GM12878 (cell line): ENCODE measurements around the gene PKHD1. TPM values are rescaled to one million over a fixed set of nuclear protein-coding genes. Genes with fewer than 3 reads are reported as not detected.

Source experiments
- ATAC-seq: fragments of 200-7000 bp; cut with Tn5 transposase; 3 replicates; pipeline ENCODE4 v1.9.1; 2020; ENCODE audit warnings: mild to moderate bottlenecking, moderate library complexity
- BruUV-seq: library from RNA; stranded (reverse); fragments of 400-500 nt; replicated peaks from 2 replicates; lab custom pipeline; 2021; lab: Mats Ljungman, UMichigan
- CTCF ChIA-PET: fragments of 300-600 bp; sonication (Branson Sonifier 250); formaldehyde crosslinking; extraction: SDS; loops from one replicate; lab custom pipeline; 2021; ENCODE audit warnings: inconsistent platforms; lab: Yijun Ruan, JAX
- POLR2A ChIA-PET: fragments of 350-600 bp; formaldehyde crosslinking; extraction: SDS; loops from one replicate; lab custom pipeline; 2021; ENCODE audit warnings: inconsistent platforms; lab: Charles Lee
- RAD21 ChIA-PET: fragments of 300-600 bp; sonication (Branson Sonifier 250); formaldehyde crosslinking; loops from one replicate; lab custom pipeline; 2023; ENCODE audit warnings: antibody characterized with exemption; ENCODE audit not compliant: unreplicated experiment; lab: Charles Lee
- SMC1A ChIA-PET: fragments of 300-600 bp; sonication (Branson Sonifier 250); formaldehyde crosslinking; loops from one replicate; lab custom pipeline; 2023; ENCODE audit not compliant: unreplicated experiment, uncharacterized antibody; lab: Charles Lee
- DNase-seq: peaks from one replicate; pipeline ENCODE4 v3.0.0-alpha.2; 2011; ENCODE audit warnings: low read depth, low spot score
- FAIRE-seq: peaks from 3 replicates; lab custom pipeline; 2011; peaks lifted over from hg19 to GRCh38; lab: Jason Lieb, UNC
- H2AFZ ChIP-seq: 2 replicates; pipeline ENCODE4 v1.6.0; 2011; ENCODE audit warnings: low read depth, low read length, control low read depth; ENCODE audit not compliant: control insufficient read depth
- H3K27ac ChIP-seq: 2 replicates; pipeline ENCODE4 v1.5.1; 2011; ENCODE audit warnings: control low read depth; ENCODE audit not compliant: control insufficient read depth, insufficient read depth
- H3K27me3 ChIP-seq, 2 experiments: replicated peaks in 1 of 2; 2 replicates each; pipeline versions ENCODE4 v1.6.0 to v1.6.1; 2011; ENCODE audit warnings: low read length in 1 of 2; ENCODE audit not compliant: control insufficient read depth in 2 of 2, insufficient read depth in 2 of 2
- H3K36me3 ChIP-seq, 2 experiments: 2 replicates each; pipeline ENCODE4 v1.5.1; 2011; ENCODE audit warnings: low read length in 1 of 2; ENCODE audit not compliant: control insufficient read depth in 2 of 2, insufficient read depth in 2 of 2
- H3K4me1 ChIP-seq: 2 replicates; pipeline ENCODE4 v1.6.1; 2011; ENCODE audit warnings: mild to moderate bottlenecking, low read length, moderate library complexity, mixed read lengths; ENCODE audit not compliant: control insufficient read depth, insufficient read depth
- H3K4me2 ChIP-seq: 2 replicates; pipeline ENCODE4 v1.6.0; 2011; ENCODE audit warnings: control low read depth; ENCODE audit not compliant: control insufficient read depth, insufficient read depth
- H3K4me3 ChIP-seq: fragments of 200-600 bp; sonication (generic); 2 replicates; pipeline ENCODE4 v1.5.1; 2016
- H3K79me2 ChIP-seq: 2 replicates; pipeline ENCODE4 v1.6.0; 2011; ENCODE audit warnings: low read length; ENCODE audit not compliant: control insufficient read depth, insufficient read depth
- H3K9ac ChIP-seq: 2 replicates; pipeline ENCODE4 v1.8.0; 2011; ENCODE audit warnings: low read length, control low read depth, mixed read lengths; ENCODE audit not compliant: control insufficient read depth, insufficient read depth
- H3K9me3 ChIP-seq: replicated peaks from 3 replicates; pipeline ENCODE4 v1.5.1; 2011; ENCODE audit warnings: mild to moderate bottlenecking, low read length; ENCODE audit not compliant: control insufficient read depth, insufficient read depth
- H4K20me1 ChIP-seq: 2 replicates; pipeline ENCODE4 v1.6.0; 2011; ENCODE audit not compliant: control insufficient read depth, insufficient read depth
- CREM ChIP-seq: IDR thresholded peaks from 2 replicates; pipeline ENCODE4 v1.6.1; 2014; ENCODE audit warnings: antibody characterized with exemption, low read depth
- FOXM1 ChIP-seq: IDR thresholded peaks from 2 replicates; pipeline ENCODE4 v1.6.1; 2012; ENCODE audit warnings: low read depth, mild to moderate bottlenecking, inconsistent platforms, low read length, moderate library complexity
- GABPA ChIP-seq: IDR thresholded peaks from 2 replicates; pipeline ENCODE4 v1.6.1; 2014; ENCODE audit warnings: antibody characterized with exemption, low read depth, mild to moderate bottlenecking, inconsistent platforms
- IKZF2 ChIP-seq, 2 experiments: fragments of 450-650 bp; IDR thresholded peaks; 2 replicates each; pipeline ENCODE4 v1.6.1; 2017; ENCODE audit warnings: mild to moderate bottlenecking in 2 of 2, moderate library complexity in 2 of 2
- LARP7 ChIP-seq: fragments of 450-650 bp; IDR thresholded peaks from 2 replicates; pipeline ENCODE4 v1.6.1; 2017; ENCODE audit warnings: mild to moderate bottlenecking
- SMAD1 ChIP-seq: fragments of 450-650 bp; IDR thresholded peaks from 2 replicates; pipeline ENCODE4 v1.6.1; 2018; ENCODE audit warnings: mild to moderate bottlenecking, low read depth; ENCODE audit not compliant: partially characterized antibody
- SMARCA5 ChIP-seq: fragments of 450-650 bp; IDR thresholded peaks from 2 replicates; pipeline ENCODE4 v1.6.1; 2017; ENCODE audit warnings: mild to moderate bottlenecking
- WGBS: methylation state at CpG from one replicate; pipeline ENCODE4 v1.1.6; 2016; ENCODE audit warnings: low lambda C conversion rate; ENCODE audit not compliant: insufficient replicate concordance, insufficient coverage; ENCODE audit errors: missing lambda C conversion rate; 5-methylcytosine and 5-hydroxymethylcytosine counted together
- in situ Hi-C: fragments of 300-500 bp; cut with MboI; formaldehyde crosslinking; loops from 9 replicates; pipeline ENCODE4 v1.14.3; 2018; ENCODE audit warnings: mixed read lengths
- intact Hi-C: fragments of 100-400 bp; cut with micrococcal nuclease; formaldehyde crosslinking; loops from one replicate; pipeline ENCODE4 v1.14.2; 2022; ENCODE audit not compliant: unreplicated experiment
- polyA plus RNA-seq, 11 experiments: library from polyadenylated mRNA; depleted of rRNA in 4 of 11; unstranded in 6 of 11; stranded (reverse) in 5 of 11; fragments of >200 nt; fragmentation: Nextera tagmentation in 4 of 11; fragmentation: Illumina TruSeq in 1 of 11; extraction: Ambion mirVana in 4 of 11; extraction: Trizol in 1 of 11; gene quantifications; 1 replicate in 1 of 11; 2 replicates in 10 of 11; pipeline versions ENCODE4 v1.2.1 to v1.2.3, GENCODE V29; 2011 to 2016; ENCODE audit warnings: inconsistent platforms in 2 of 11, missing spikeins in 2 of 11, low read depth in 1 of 11
- total RNA-seq, 4 experiments: library from RNA; depleted of rRNA in 3 of 4; stranded (reverse); fragments of >200 nt in 3 of 4; fragmentation: Illumina TruSeq in 1 of 4; extraction: Trizol in 1 of 4; gene quantifications; 2 replicates each; pipeline versions ENCODE4 v1.2.1 to v1.2.3, GENCODE V29; 2013 to 2021
- TF ChIP-seq, protein P1 (sequence below): fragments of 450-650 bp; formaldehyde crosslinking; IDR thresholded peaks from 2 replicates; pipeline ENCODE4 v1.5.0; 2022; ENCODE audit warnings: mild to moderate bottlenecking, missing genetic modification characterization
- TF ChIP-seq, protein P2 (sequence below): IDR thresholded peaks from 2 replicates; pipeline ENCODE4 v1.6.1; 2012; ENCODE audit warnings: low read depth, low read length, improper control_type of control experiment
- TF ChIP-seq, protein P3 (sequence below): IDR thresholded peaks from 2 replicates; pipeline ENCODE4 v1.6.1; 2012; ENCODE audit warnings: low read length, inconsistent platforms
- TF ChIP-seq, protein P4 (sequence below): fragments of 450-650 bp; conservative IDR thresholded peaks from 2 replicates; pipeline ENCODE4 v1.6.1; 2017; ENCODE audit warnings: mild to moderate bottlenecking, moderate library complexity
- TF ChIP-seq, protein P5 (sequence below): fragments of 450-650 bp; IDR thresholded peaks from 2 replicates; pipeline ENCODE4 v1.6.1; 2017; ENCODE audit warnings: mild to moderate bottlenecking, low read depth, inconsistent platforms; ENCODE audit not compliant: poor library complexity, severe bottlenecking

Gene PKHD1
- total and polyA plus RNA-seq, 10 of the 15 experiments (the other 5 are each of a cell fraction or from before 2014, with no cell fraction given), result under 0.01 to 0.90 (median 0.02) TPM; not detected in 1

DNA sequence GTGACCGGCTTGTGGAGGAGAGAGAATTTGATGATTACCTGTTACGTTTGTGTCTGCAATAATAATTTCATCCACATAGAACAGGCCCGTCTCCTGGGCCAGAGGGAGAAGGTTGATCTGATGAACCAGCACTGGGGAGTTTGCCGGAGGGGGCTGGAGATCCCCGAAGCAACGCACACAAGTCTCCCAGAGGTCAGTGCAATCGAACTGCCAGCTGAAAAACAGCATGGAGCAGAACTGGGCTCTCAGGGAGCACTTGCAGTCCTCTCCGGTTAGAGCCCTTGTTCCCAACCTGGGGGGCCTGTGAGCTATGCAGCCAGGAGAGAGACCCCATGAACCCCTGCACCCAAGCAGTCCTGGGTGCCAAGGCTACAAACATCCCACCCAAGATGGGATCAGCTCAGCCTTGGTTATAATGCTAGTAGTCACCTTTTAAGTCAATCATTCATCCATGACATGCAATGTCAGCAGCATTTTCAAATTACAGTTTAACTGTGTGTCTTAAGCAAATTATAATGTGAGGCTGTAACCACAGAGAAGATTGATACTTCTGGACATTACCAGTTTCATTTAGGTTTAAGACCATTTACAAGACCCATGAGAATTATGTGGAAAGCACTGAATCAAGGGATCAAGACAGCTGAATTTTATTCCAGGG lies 34.2 kb downstream of the PKHD1 start:
- intact Hi-C loops, result no loop called here
- no peak for FAIRE-seq
- TF ChIP-seq, protein P1, sequence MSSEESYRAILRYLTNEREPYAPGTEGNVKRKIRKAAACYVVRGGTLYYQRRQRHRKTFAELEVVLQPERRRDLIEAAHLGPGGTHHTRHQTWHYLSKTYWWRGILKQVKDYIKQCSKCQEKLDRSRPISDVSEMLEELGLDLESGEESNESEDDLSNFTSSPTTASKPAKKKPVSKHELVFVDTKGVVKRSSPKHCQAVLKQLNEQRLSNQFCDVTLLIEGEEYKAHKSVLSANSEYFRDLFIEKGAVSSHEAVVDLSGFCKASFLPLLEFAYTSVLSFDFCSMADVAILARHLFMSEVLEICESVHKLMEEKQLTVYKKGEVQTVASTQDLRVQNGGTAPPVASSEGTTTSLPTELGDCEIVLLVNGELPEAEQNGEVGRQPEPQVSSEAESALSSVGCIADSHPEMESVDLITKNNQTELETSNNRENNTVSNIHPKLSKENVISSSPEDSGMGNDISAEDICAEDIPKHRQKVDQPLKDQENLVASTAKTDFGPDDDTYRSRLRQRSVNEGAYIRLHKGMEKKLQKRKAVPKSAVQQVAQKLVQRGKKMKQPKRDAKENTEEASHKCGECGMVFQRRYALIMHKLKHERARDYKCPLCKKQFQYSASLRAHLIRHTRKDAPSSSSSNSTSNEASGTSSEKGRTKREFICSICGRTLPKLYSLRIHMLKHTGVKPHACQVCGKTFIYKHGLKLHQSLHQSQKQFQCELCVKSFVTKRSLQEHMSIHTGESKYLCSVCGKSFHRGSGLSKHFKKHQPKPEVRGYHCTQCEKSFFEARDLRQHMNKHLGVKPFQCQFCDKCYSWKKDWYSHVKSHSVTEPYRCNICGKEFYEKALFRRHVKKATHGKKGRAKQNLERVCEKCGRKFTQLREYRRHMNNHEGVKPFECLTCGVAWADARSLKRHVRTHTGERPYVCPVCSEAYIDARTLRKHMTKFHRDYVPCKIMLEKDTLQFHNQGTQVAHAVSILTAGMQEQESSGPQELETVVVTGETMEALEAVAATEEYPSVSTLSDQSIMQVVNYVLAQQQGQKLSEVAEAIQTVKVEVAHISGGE, result no peak
- TF ChIP-seq, protein P2, sequence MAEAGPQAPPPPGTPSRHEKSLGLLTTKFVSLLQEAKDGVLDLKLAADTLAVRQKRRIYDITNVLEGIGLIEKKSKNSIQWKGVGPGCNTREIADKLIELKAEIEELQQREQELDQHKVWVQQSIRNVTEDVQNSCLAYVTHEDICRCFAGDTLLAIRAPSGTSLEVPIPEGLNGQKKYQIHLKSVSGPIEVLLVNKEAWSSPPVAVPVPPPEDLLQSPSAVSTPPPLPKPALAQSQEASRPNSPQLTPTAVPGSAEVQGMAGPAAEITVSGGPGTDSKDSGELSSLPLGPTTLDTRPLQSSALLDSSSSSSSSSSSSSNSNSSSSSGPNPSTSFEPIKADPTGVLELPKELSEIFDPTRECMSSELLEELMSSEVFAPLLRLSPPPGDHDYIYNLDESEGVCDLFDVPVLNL, result no peak
- TF ChIP-seq IKZF2 (IDR thresholded peaks at IDR 0.05) (no peak), GABPA (no peak), LARP7 (no peak), SMARCA5 (no peak), CREM (no peak), FOXM1 (no peak), SMAD1 (no peak)
- TF ChIP-seq, protein P3, sequence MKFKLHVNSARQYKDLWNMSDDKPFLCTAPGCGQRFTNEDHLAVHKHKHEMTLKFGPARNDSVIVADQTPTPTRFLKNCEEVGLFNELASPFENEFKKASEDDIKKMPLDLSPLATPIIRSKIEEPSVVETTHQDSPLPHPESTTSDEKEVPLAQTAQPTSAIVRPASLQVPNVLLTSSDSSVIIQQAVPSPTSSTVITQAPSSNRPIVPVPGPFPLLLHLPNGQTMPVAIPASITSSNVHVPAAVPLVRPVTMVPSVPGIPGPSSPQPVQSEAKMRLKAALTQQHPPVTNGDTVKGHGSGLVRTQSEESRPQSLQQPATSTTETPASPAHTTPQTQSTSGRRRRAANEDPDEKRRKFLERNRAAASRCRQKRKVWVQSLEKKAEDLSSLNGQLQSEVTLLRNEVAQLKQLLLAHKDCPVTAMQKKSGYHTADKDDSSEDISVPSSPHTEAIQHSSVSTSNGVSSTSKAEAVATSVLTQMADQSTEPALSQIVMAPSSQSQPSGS, result no peak
- TF ChIP-seq, protein P4, sequence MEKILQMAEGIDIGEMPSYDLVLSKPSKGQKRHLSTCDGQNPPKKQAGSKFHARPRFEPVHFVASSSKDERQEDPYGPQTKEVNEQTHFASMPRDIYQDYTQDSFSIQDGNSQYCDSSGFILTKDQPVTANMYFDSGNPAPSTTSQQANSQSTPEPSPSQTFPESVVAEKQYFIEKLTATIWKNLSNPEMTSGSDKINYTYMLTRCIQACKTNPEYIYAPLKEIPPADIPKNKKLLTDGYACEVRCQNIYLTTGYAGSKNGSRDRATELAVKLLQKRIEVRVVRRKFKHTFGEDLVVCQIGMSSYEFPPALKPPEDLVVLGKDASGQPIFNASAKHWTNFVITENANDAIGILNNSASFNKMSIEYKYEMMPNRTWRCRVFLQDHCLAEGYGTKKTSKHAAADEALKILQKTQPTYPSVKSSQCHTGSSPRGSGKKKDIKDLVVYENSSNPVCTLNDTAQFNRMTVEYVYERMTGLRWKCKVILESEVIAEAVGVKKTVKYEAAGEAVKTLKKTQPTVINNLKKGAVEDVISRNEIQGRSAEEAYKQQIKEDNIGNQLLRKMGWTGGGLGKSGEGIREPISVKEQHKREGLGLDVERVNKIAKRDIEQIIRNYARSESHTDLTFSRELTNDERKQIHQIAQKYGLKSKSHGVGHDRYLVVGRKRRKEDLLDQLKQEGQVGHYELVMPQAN, result no peak
- TF ChIP-seq, protein P5, sequence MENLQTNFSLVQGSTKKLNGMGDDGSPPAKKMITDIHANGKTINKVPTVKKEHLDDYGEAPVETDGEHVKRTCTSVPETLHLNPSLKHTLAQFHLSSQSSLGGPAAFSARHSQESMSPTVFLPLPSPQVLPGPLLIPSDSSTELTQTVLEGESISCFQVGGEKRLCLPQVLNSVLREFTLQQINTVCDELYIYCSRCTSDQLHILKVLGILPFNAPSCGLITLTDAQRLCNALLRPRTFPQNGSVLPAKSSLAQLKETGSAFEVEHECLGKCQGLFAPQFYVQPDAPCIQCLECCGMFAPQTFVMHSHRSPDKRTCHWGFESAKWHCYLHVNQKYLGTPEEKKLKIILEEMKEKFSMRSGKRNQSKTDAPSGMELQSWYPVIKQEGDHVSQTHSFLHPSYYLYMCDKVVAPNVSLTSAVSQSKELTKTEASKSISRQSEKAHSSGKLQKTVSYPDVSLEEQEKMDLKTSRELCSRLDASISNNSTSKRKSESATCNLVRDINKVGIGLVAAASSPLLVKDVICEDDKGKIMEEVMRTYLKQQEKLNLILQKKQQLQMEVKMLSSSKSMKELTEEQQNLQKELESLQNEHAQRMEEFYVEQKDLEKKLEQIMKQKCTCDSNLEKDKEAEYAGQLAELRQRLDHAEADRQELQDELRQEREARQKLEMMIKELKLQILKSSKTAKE, result no peak

More for the DNA sequence above, 34.2 kb downstream of the PKHD1 start:
- Histone ChIP-seq H3K4me3 (no peak overlapping the region), H3K9me3 (no peaks in the 10 kb centered on the region), H3K4me2 (no peak overlapping the region), H3K27ac (no peak overlapping the region), H3K4me1 (no peaks in the 10 kb centered on the region), H3K9ac (no peak overlapping the region), H2AFZ (no peak overlapping the region), H3K27me3 (peaks cover 0 to 8% of the 10 kb centered on the region in 2 experiments; a peak in 2 of 4 replicates), H3K36me3 (no peaks in the 10 kb centered on the region), H3K79me2 (no peaks in the 10 kb centered on the region), H4K20me1 (no peaks in the 10 kb centered on the region)
- no peak for ATAC-seq
- SMC1A ChIA-PET, result interaction anchor here (0.6 to 1.6 kb wide), 2 partner anchors 11 to 689 kb away, joined by 3 to 4 read pairs; no protein-coding TSS in a partner anchor
- BruUV-seq, result no TSS peak
- CTCF ChIA-PET, result no interaction called here
- in situ Hi-C loops, result no loop called here
- RAD21 ChIA-PET, result no interaction called here
- DNase-seq, result no peak
- POLR2A ChIA-PET, result no interaction called here
- 35% methylated on average over 8 of the region's 8 CpGs for WGBS
